ENCODE measurements around the gene CFAP46.

DNA sequence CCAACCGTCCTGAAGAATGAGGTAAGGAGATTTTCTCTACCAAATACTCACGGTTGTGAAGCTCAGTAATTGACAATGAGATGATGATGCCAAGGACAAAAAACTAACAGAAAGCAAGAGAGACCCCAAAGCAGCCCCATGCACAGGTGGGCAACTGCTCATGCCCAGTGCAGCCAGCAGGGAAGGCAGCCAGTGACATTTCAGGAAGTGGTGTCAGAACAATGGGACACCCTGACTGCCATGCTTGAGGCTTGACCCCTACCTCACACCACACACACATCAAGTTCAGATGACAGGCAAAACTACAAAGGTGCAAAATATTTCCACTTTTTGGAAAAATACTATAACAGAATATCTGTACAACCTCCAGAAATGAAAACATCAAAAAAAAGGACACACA, 66.9 kb downstream of the CFAP46 start:
- TF ChIP-seq, protein P1, sequence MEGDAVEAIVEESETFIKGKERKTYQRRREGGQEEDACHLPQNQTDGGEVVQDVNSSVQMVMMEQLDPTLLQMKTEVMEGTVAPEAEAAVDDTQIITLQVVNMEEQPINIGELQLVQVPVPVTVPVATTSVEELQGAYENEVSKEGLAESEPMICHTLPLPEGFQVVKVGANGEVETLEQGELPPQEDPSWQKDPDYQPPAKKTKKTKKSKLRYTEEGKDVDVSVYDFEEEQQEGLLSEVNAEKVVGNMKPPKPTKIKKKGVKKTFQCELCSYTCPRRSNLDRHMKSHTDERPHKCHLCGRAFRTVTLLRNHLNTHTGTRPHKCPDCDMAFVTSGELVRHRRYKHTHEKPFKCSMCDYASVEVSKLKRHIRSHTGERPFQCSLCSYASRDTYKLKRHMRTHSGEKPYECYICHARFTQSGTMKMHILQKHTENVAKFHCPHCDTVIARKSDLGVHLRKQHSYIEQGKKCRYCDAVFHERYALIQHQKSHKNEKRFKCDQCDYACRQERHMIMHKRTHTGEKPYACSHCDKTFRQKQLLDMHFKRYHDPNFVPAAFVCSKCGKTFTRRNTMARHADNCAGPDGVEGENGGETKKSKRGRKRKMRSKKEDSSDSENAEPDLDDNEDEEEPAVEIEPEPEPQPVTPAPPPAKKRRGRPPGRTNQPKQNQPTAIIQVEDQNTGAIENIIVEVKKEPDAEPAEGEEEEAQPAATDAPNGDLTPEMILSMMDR (IDR thresholded peaks at IDR 0.05) = no peak
- TF ChIP-seq POLR2A (IDR thresholded peaks at IDR 0.05) = no peak

Measured in esophagus squamous epithelium (tissue), 4 donors.